Hematopoietic multipotent progenitor cell treated with erythropoietin and hydrocortisone succinate and interleukin-3 and kit ligand, for 4 days (in vitro differentiated cells): ENCODE results near the gene NRXN3.

Source experiments
- DNase-seq: peaks from one replicate; pipeline ENCODE4 v3.0.0-alpha.2; 2015

Gene NRXN3

GRCh38 chr14:79405512-79405910, 1235.3 kb downstream of the NRXN3 start:
- DNase-seq: no peak

DNA sequence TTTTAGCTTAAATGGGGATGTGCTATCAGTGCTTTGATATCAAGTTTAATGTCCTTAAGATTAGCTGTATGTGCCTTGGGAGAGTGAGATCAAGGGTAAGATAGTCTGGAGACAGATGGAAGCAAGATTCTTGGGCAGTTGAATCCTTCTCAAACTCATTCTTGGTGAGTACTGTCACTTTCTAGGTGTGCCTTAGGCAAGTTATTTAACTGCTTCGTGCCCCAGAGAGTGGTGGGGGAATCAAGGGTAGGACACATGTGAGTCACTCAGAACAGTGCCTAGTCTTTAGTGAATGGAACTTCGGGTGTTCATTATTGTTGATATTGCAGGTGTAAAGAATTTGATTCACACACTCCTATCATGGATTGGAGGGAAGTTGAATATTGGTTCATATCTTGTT, 1237.4 kb downstream of the NRXN3 start:
- DNase-seq: no peak

DNA sequence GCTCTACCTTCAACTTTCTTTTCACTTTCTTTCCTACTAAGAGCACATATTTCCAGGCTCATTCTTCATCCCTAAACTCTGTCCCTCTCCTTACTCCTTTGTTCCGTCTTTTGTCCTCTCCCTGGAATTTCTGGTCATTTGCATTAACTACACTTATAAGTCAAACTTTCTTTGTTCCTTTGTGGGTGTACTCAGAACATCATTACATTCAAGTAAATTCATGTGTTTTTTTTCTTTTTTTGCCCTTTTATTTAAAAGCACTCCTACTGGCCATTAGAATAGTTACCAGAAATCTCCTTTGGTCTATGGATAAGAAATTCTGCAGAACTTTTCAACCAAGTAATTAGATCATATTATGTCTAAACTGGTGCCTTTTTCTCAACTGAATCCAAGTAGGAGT, 1238.5 kb downstream of the NRXN3 start:
- DNase-seq: no peak

DNA sequence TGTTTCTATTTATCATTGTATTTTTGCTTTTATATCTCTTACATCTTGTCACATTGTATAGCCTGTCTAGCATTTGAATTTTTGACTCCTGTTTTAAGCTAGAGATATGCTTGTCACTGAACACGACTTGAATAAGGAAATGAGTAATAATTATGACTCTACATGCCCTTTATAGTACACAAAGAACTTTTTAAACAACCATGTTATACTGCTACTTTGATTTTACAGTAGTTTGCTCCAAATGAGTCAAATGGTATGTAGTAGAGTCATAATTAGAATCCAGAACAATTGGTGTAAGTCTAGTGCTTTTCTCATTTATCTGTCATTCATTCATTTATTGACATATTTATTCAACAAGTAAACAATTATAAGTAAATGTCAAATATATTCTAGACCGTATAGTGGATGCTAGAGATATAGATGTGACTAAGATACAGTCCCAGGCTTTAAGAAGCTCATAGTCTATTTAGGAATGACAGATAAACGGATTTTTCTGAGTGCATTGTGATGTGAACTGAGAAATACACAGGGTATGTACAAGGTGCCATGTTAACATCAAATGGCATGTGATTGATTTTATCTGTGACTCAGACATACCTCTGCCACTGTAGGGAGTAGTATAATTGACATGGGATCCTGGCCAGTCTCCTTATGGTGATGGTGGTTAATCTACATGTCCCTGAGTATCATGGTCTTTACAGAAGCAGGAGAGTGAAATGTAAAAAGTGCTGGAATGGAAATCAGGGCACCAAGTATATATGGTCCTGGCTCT, 1241.4 kb downstream of the NRXN3 start:
- no peak for DNase-seq

- no peak for DNase-seq
These were observed 1242.6 kb downstream of the NRXN3 start for GRCh38 chr14:79412822-79413221.

GRCh38 chr14:79413734-79414428, 1243.7 kb downstream of the NRXN3 start:
- DNase-seq: no peak

GRCh38 chr14:79415726-79416125, 1245.6 kb downstream of the NRXN3 start:
- no peak for DNase-seq

- no peak for DNase-seq
These were observed 1247.8 kb downstream of the NRXN3 start for GRCh38 chr14:79417961-79418360.

DNA sequence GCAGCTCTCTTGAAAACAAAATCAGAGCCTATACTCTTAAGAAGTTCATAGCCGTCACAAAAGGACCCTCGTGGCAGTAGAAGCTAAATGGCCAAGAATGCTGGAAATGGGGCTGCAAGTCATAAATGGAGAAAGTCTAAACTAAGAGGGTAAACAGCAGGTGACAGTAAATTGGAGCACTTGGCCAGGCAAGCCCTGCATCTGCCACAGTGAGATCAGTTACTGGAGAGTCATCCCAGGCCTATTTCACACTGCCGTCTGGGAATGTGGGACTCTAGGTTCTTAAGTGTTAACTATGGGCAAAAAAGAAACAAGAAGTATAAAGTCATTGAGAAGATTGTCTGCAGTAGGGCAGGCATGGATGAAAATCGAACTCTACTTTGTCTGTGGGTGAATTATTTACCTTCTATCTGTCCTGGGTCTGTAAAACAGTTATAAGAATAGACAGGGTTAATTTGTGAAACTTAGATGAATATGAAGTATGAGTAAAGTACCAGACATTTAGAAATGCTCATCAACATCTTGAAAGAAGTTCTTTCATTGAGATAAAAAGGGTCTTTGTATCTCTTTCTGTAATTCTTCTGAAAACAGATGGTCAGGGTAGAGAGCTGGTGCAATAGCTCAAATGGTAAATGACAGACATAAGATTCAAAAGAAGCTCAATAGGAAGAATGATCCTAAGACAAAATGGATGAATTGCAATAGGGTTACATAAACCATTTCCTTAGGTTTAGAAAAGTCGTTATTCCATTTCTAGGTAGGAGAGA, 1248.7 kb downstream of the NRXN3 start:
- DNase-seq: no peak

- peak; percentile 3 for DNase-seq
These were observed 1249.6 kb downstream of the NRXN3 start for GRCh38 chr14:79419571-79420327.

DNA sequence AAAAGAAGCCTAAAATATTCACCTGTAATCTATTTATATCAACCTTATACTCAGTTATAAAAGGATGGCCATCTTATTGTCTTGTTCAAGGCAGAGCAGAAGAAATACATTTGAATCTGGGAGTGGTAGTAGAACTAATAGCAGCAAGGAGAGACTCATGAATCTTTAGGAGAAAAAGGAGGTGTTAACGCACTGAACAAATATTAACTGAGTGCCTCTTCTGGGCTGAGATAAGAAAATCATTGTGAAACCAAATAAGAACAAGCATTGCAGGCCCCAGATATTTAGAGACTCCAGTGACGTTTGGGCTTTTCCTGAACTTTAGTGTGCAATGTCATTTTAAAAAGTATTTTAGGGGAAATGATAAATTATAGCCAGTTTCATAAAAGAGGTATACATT, 1250.6 kb downstream of the NRXN3 start:
- DNase-seq: peak; percentile 19

DNA sequence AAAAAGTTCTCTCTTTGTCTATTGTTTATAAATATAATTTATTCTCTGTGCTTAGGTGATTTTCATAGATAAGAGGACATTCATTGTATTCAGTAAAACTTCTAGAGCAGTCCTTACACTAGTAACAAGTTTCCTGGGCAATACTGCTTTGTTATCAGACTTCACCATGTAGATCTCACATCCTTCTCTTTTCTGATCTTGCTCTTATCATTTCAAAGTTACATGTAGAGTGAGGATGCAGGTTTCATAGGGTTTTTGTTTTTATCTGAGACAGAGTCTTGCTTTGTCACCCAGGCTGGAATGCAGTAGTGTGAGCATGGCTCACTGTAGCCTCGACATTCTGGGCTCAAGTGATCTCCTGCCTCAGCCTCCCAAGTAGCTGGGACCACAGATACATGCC, 1251.6 kb downstream of the NRXN3 start:
- DNase-seq: peak; percentile 56

DNA sequence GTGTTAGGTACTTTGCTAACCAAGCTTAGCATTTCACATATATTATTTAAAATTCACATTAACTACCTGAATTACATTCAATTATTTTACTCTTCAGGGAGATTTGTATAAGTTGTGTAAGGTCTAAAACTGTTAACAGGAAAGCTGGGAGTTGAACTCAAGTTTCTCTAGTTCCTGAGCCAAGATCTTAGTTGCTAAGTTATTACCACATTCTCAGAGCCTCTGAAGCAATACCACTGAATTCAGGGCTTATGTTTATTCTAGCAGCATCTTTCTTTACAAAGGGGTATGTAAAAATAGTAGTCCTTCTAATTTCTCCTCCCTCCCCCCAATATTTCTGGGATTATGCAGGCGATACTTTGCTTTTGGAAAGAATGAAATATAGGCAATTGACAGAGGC, 1254.3 kb downstream of the NRXN3 start:
- no peak for DNase-seq

DNA sequence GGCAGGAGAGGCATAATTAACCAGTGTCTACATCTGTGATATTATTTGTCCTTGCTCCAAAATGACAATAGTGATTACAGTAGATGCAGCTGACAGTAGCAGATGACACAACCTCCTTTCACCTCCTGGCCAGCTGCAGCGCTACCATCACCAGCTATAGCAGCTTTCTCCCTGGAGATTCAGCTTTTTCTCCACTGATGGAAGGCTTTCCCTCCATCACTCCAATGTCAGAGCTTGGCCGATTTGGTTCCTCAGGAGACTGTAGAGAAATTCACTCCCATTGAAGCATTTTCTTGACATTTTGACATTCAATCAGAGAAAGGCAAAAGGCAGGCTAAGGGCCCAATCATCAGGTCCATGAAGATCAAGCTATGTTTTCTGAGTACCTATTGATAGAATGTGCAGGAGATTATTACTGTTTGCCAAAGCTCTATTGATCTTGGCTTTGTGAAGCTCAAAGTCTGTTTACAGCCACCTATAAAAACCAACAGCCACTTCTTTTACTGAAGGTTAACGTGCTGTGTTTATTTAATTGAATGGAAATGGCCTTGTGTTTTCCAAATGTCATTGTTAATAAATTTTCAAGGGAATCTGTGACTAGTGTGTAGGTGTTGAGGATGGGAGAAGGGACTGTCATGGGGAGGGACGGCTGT, 1256.1 kb downstream of the NRXN3 start:
- no peak for DNase-seq

GRCh38 chr14:79432640-79433039, 1262.5 kb downstream of the NRXN3 start:
- DNase-seq: no peak

- no peak for DNase-seq
These were observed 1266.2 kb downstream of the NRXN3 start for GRCh38 chr14:79436335-79436734.

- DNase-seq: no peak
These were observed 1267.8 kb downstream of the NRXN3 start for GRCh38 chr14:79437951-79438350.

DNA sequence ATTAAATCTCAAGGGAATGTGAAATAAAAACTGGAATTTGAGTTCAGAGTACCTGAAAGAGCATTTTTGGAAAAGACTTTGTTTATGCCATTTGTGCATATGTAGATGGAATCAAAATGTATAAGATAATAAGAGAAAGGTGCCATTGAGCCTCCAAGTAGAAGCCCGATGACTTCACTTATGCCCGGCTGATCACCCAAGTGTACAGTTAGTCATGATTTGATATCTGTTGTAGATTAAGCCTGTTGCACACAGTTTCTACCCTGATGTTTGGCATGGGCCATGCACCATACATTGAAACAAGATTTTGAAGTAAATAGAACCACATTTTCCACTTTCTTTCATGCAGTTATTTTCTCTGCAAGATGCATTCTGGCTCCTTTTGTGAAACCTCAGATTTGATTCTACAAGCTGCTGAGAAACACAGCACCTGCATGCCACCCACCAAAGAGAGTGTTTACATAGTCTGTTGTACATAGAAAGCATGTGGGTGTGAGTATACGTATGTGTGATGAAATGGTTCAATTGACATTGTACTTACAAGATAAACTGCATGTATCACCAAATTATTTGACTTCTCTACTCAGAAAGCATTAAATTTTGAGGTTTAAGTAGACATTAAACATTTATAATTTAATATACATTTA, 1268.6 kb downstream of the NRXN3 start:
- no peak for DNase-seq

DNA sequence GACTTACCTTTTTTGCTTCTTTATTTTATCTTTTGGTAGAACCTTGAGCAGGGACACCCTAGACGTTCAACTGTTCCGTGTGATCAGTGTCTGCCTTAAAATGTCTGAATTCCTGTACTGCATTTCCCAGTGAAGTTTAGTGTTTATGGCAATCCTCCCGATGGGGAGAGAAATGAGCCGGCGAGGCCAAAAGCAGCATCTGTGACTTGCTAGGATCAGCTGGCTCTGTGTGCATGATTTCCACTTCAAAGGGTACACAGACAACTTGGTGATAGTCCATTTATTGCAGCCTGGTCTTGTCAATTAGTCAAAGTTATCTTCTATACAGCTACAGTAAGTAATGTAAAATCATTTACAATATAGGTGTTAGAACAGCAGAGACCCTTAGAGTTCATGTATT, 1272.6 kb downstream of the NRXN3 start:
- no peak for DNase-seq

DNA sequence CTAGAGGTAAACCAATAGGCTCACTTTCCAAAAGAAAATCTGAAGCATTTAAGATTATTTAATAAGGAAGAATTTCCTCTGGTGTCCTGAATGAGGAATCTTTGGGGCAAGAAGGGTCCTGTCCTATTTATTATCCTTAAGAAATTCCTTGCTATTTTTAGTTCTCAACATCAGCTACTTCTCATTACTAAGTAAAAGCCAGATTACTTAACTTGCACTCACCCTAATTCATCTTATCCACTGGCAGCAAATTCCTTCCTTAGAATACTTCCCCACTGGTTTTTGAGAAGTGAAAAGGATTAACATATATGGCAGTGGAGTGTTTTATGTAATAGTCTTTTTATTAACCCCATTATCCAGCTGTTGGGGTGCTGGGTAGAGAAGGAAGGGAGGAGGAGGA, 1273.4 kb downstream of the NRXN3 start:
- no peak for DNase-seq

- no peak for DNase-seq
These were observed 1278.8 kb downstream of the NRXN3 start for GRCh38 chr14:79448960-79449359.

DNA sequence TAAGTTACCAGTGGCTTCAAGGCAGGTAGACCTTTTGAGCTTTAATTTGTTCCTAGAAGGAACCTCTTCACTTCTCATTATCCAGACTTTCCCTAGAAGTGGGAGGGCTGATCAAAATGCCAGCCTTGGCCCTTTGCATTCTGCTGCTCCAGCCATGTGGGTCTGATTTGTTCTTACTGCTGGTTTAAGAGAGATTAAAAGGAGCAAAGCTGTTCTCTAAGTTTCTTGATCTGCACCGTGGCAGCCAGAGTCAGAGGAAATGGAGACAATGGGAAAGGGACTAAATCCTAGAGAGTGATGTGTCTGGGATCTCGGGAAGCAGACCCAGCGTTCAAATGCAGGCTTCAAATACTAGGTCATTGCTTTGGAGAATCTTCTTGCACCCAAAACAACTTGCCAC, 1281.4 kb downstream of the NRXN3 start:
- no peak for DNase-seq
